Stimulated activated CD4-positive, alpha-beta T cell treated with anti-CD3 and anti-CD28 coated beads, Interleukin-4, amount 100 ng/mL, for 4 hours (primary cell): Measurements from ENCODE around the gene ABCF1.

Experiments used
- DNase-seq, 2 experiments: peaks; one replicate each; pipeline ENCODE4 v3.0.0-alpha.2; 2020

ABCF1 gene

GRCh38 chr6:30640481-30640880, 69.2 kb downstream of the ABCF1 start:
- DNase-seq = no peak

- DNase-seq = no peak
Measured at GRCh38 chr6:30641048-30641447, 69.8 kb downstream of the ABCF1 start.
